Panc1 (cell line): ENCODE data around the gene ZIC4. TPM values are rescaled to one million over a fixed set of nuclear protein-coding genes. Genes with fewer than 3 reads are reported as not detected.

ENCODE experiments used
- ATAC-seq: fragments of 200-7000 bp; cut with Tn5 transposase; 2 replicates; pipeline ENCODE4 v1.9.1; 2020; ENCODE audit warnings: mild to moderate bottlenecking, moderate library complexity
- BruUV-seq: library from RNA; stranded (reverse); fragments of 400-500 nt; replicated peaks from 2 replicates; lab custom pipeline; 2021; lab: Mats Ljungman, UMichigan
- CTCF ChIA-PET: fragments of 300-600 bp; sonication (Branson Sonifier 250); formaldehyde crosslinking; loops from one replicate; lab custom pipeline; 2022; ENCODE audit warnings: antibody characterized with exemption; lab: Charles Lee
- POLR2A ChIA-PET: fragments of 300-600 bp; sonication (Branson Sonifier 250); formaldehyde crosslinking; loops from one replicate; lab custom pipeline; 2022; ENCODE audit warnings: antibody characterized with exemption; lab: Charles Lee
- DNase-seq: peaks from one replicate; pipeline ENCODE4 v3.0.0-alpha.2; 2010; ENCODE audit warnings: low read depth, low spot score
- H3K27ac ChIP-seq: 2 replicates; pipeline ENCODE4 v1.5.1; 2011; ENCODE audit warnings: mild to moderate bottlenecking, low read length, inconsistent platforms
- H3K27me3 ChIP-seq: fragments of 200-500 bp; sonication (Bioruptor generic); 2 replicates; pipeline ENCODE4 v1.6.0; 2014; ENCODE audit warnings: low read length, inconsistent platforms; ENCODE audit not compliant: control insufficient read depth, insufficient read depth
- H3K36me3 ChIP-seq: fragments of 200-500 bp; sonication (Bioruptor generic); 2 replicates; pipeline ENCODE4 v1.5.1; 2014; ENCODE audit warnings: inconsistent platforms, mild to moderate bottlenecking, low read length, moderate library complexity; ENCODE audit not compliant: control insufficient read depth, insufficient read depth
- H3K4me1 ChIP-seq: 2 replicates; pipeline ENCODE4 v1.5.1; 2011; ENCODE audit warnings: inconsistent platforms, mild to moderate bottlenecking, low read length, moderate library complexity; ENCODE audit not compliant: control insufficient read depth, insufficient read depth
- H3K4me3 ChIP-seq, 2 experiments: 2 replicates each; pipeline ENCODE4 v1.5.1; 2011 to 2012; ENCODE audit warnings: low read depth in 2 of 2, low read length in 2 of 2, mild to moderate bottlenecking in 2 of 2, inconsistent platforms in 1 of 2, moderate library complexity in 1 of 2
- H3K9me3 ChIP-seq: fragments of 200-500 bp; sonication (Bioruptor generic); 2 replicates; pipeline ENCODE4 v1.5.1; 2014; ENCODE audit warnings: low read depth, mild to moderate bottlenecking, inconsistent platforms, low read length, moderate library complexity; ENCODE audit not compliant: control insufficient read depth, insufficient read depth
- CTCF ChIP-seq: fragments of 450-650 bp; IDR thresholded peaks from 2 replicates; pipeline ENCODE4 v1.5.1; 2017; ENCODE audit warnings: mild to moderate bottlenecking
- POLR2AphosphoS5 ChIP-seq: IDR thresholded peaks from 2 replicates; pipeline ENCODE4 v1.6.1; 2012; ENCODE audit warnings: mild to moderate bottlenecking, low read depth, low read length, moderate library complexity
- REST ChIP-seq, 2 experiments: IDR thresholded peaks; 2 replicates each; pipeline ENCODE4 v1.6.1; 2011 to 2012; ENCODE audit warnings: low read depth in 2 of 2, control low read depth in 1 of 2, low read length in 1 of 2, mild to moderate bottlenecking in 1 of 2, moderate library complexity in 1 of 2; ENCODE audit not compliant: insufficient read depth in 1 of 2
- SIN3A ChIP-seq: IDR thresholded peaks from 2 replicates; pipeline ENCODE4 v1.6.1; 2012; ENCODE audit warnings: low read depth, mild to moderate bottlenecking, low read length, moderate library complexity, borderline replicate concordance; ENCODE audit not compliant: insufficient read depth
- TCF7L2 ChIP-seq: IDR thresholded peaks from 2 replicates; pipeline ENCODE4 v1.6.1; 2011; ENCODE audit warnings: mild to moderate bottlenecking, low read depth, low read length, inconsistent platforms
- in situ Hi-C: cut with HindIII; loops from 2 replicates; pipeline ENCODE4 v1.10.0; 2016; ENCODE audit warnings: low sequenced_read_pairs, low pct_unique_long_range_greater_than_20kb
- intact Hi-C: fragments of 100-400 bp; cut with micrococcal nuclease; formaldehyde crosslinking; loops from one replicate; pipeline ENCODE4 v1.10.0; 2022; ENCODE audit not compliant: unreplicated experiment
- total RNA-seq: library from RNA; stranded (reverse); gene quantifications from one replicate; pipeline ENCODE4 v1.2.1, GENCODE V29; 2021; ENCODE audit not compliant: unreplicated experiment

Gene ZIC4
- total RNA-seq, 1 experiment from 2014 or later = not detected

- no peaks in the 10 kb centered on the region for H3K36me3 ChIP-seq
- H3K27ac ChIP-seq = no peak overlapping the region
- H3K27me3 ChIP-seq = no peaks in the 10 kb centered on the region; the same call in 1 of the 2 replicates
- no peaks in the 10 kb centered on the region for H3K9me3 ChIP-seq
- TF ChIP-seq TCF7L2 (no peak), REST (IDR thresholded peaks at IDR 0.05; ENCODE audit: insufficient read depth in 1 of 2, low read depth in 2 of 2, low read length in 1 of 2) (no peak), SIN3A (no peak), POLR2AphosphoS5 (no peak), CTCF (no peak)
- DNase-seq = no peak
- ChIA-PET POLR2A (no interaction called here), CTCF (no interaction called here)
- ATAC-seq = no peak
- in situ Hi-C loops = no loop called here
- BruUV-seq = no TSS peak
- H3K4me1 ChIP-seq = no peaks in the 10 kb centered on the region
- H3K4me3 ChIP-seq = no peak overlapping the region
- intact Hi-C loops = no loop called here
Measured at GRCh38 chr3:147415874-147416273, 9.5 kb upstream of the ZIC4 start.

- in situ Hi-C loops = no loop called here
- ChIA-PET POLR2A (no interaction called here), CTCF (no interaction called here)
- Histone ChIP-seq H3K27me3 (no peaks in the 10 kb centered on the region; the same call in 1 of the 2 replicates), H3K9me3 (no peaks in the 10 kb centered on the region), H3K4me1 (no peaks in the 10 kb centered on the region), H3K36me3 (no peaks in the 10 kb centered on the region), H3K27ac (no peak overlapping the region), H3K4me3 (no peak overlapping the region)
- DNase-seq (no peak), ATAC-seq (no peak)
- TF ChIP-seq POLR2AphosphoS5 (no peak), REST (IDR thresholded peaks at IDR 0.05; ENCODE audit: insufficient read depth in 1 of 2, low read depth in 2 of 2, low read length in 1 of 2) (no peak), SIN3A (no peak), TCF7L2 (no peak), CTCF (no peak)
- BruUV-seq = no TSS peak
- intact Hi-C loops = no loop called here
Measured at GRCh38 chr3:147415286-147415685, 8.9 kb upstream of the ZIC4 start.
